ENCODE results near the gene UBE2L3. TPM values are rescaled to one million over a fixed set of nuclear protein-coding genes. Genes with fewer than 3 reads are reported as not detected.

UBE2L3 gene
- total and polyA plus RNA-seq, 2 experiments from 2014 or later, result 86.3 to 136 TPM

DNA sequence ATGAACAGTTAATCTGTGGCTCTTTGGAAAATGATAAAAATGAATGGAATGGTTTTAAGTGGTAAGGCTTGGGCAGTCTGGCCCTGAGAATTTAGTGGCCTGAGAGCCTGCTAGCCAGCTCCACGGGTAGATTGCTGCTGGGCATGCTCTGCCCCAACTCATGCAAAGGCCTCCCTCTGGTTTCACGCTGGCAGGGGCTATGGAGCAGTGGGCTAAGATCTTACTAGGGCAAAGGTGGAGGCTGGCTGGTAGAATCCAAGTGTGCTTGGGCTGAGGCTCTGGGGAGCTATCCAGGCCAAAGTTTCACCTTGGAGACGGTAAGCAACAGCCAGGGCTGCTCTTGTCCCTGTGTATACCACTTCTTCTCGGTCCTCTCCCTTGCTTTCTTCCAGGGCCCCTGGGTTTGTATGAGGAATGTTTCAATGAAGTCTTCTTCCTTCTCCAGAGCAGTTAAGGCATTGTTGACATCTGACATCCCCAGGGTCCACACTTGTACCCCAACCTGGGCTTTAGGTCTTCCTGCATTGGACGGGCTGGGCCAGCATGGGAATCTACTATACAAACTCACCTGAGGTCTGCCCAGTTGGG lies 27.4 kb downstream of the UBE2L3 start:
- Histone ChIP-seq H3K4me1 (ENCODE audit: insufficient read depth) (no peaks in the 10 kb centered on the region; the same call in 1 of the 2 replicates), H3K4me3 (no peak overlapping the region), H2AFZ (no peak overlapping the region), H3K27ac (ENCODE audit: low read depth) (no peak overlapping the region), H4K20me1 (replicated peaks; ENCODE audit: insufficient read depth) (peaks cover 95% of the 10 kb centered on the region), H3K36me3 (ENCODE audit: insufficient read depth) (peaks cover 16% of the 10 kb centered on the region), H3F3A (replicated peaks; ENCODE audit: low read depth) (peaks cover 4% of the 10 kb centered on the region; the same call in 1 of the 2 replicates), H3K27me3 (ENCODE audit: insufficient read depth) (no peaks in the 10 kb centered on the region), H3K4me2 (no peak overlapping the region), H3K79me2 (replicated peaks; ENCODE audit: insufficient read depth) (peaks cover 100% of the 10 kb centered on the region), H3K9me2 (ENCODE audit: insufficient read depth) (no peaks in the 10 kb centered on the region)
- peaks cover 11% of the 10 kb centered on the region for H3K27me3 Mint-ChIP-seq (ENCODE audit: insufficient read depth, low read depth, poor library complexity)
- H3K36me3 Mint-ChIP-seq (ENCODE audit: low read depth), result peaks cover 55% of the 10 kb centered on the region
- ATAC-seq (no peak), DNase-seq (ENCODE audit: low spot score) (no peak)
- peaks cover 16% of the 10 kb centered on the region for H3K4me1 Mint-ChIP-seq
- TF ChIP-seq ZNF114 (CRISPR knock-in tag; IDR thresholded peaks at IDR 0.05), result no peak
- TF ChIP-seq POLR2AphosphoS5 (IDR thresholded peaks at IDR 0.05; ENCODE audit: low read depth), result no peak
- no peak for TF ChIP-seq STAT1 (IDR thresholded peaks at IDR 0.05; ENCODE audit: unreplicated experiment)
- TF ChIP-seq, protein P1, sequence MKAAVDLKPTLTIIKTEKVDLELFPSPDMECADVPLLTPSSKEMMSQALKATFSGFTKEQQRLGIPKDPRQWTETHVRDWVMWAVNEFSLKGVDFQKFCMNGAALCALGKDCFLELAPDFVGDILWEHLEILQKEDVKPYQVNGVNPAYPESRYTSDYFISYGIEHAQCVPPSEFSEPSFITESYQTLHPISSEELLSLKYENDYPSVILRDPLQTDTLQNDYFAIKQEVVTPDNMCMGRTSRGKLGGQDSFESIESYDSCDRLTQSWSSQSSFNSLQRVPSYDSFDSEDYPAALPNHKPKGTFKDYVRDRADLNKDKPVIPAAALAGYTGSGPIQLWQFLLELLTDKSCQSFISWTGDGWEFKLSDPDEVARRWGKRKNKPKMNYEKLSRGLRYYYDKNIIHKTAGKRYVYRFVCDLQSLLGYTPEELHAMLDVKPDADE (IDR thresholded peaks at IDR 0.05), result no peak
- TF ChIP-seq, protein P2, sequence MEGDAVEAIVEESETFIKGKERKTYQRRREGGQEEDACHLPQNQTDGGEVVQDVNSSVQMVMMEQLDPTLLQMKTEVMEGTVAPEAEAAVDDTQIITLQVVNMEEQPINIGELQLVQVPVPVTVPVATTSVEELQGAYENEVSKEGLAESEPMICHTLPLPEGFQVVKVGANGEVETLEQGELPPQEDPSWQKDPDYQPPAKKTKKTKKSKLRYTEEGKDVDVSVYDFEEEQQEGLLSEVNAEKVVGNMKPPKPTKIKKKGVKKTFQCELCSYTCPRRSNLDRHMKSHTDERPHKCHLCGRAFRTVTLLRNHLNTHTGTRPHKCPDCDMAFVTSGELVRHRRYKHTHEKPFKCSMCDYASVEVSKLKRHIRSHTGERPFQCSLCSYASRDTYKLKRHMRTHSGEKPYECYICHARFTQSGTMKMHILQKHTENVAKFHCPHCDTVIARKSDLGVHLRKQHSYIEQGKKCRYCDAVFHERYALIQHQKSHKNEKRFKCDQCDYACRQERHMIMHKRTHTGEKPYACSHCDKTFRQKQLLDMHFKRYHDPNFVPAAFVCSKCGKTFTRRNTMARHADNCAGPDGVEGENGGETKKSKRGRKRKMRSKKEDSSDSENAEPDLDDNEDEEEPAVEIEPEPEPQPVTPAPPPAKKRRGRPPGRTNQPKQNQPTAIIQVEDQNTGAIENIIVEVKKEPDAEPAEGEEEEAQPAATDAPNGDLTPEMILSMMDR (conservative IDR thresholded peaks at IDR 0.05; ENCODE audit: low read depth in 2 of 2), result no peak
- no peak for TF ChIP-seq NANOG (IDR thresholded peaks at IDR 0.05; ENCODE audit: borderline replicate concordance)
- TF ChIP-seq, protein P3, sequence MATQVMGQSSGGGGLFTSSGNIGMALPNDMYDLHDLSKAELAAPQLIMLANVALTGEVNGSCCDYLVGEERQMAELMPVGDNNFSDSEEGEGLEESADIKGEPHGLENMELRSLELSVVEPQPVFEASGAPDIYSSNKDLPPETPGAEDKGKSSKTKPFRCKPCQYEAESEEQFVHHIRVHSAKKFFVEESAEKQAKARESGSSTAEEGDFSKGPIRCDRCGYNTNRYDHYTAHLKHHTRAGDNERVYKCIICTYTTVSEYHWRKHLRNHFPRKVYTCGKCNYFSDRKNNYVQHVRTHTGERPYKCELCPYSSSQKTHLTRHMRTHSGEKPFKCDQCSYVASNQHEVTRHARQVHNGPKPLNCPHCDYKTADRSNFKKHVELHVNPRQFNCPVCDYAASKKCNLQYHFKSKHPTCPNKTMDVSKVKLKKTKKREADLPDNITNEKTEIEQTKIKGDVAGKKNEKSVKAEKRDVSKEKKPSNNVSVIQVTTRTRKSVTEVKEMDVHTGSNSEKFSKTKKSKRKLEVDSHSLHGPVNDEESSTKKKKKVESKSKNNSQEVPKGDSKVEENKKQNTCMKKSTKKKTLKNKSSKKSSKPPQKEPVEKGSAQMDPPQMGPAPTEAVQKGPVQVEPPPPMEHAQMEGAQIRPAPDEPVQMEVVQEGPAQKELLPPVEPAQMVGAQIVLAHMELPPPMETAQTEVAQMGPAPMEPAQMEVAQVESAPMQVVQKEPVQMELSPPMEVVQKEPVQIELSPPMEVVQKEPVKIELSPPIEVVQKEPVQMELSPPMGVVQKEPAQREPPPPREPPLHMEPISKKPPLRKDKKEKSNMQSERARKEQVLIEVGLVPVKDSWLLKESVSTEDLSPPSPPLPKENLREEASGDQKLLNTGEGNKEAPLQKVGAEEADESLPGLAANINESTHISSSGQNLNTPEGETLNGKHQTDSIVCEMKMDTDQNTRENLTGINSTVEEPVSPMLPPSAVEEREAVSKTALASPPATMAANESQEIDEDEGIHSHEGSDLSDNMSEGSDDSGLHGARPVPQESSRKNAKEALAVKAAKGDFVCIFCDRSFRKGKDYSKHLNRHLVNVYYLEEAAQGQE (IDR thresholded peaks at IDR 0.05; ENCODE audit: unreplicated experiment), result no peak
- no peak for TF ChIP-seq JUNB (IDR thresholded peaks at IDR 0.05; ENCODE audit: unreplicated experiment)
- no peak for TF ChIP-seq ZNF331 (CRISPR knock-in tag; IDR thresholded peaks at IDR 0.05; ENCODE audit: low read depth)
- TF ChIP-seq CREB1 (CRISPR knock-in tag; IDR thresholded peaks at IDR 0.05; ENCODE audit: low read depth), result no peak
- TF ChIP-seq EZH2phosphoT487 (IDR thresholded peaks at IDR 0.05; ENCODE audit: unreplicated experiment), result no peak
- no peak for TF ChIP-seq EZH2 (IDR thresholded peaks at IDR 0.05; ENCODE audit: low read depth, unreplicated experiment)
- TF ChIP-seq, protein P4, sequence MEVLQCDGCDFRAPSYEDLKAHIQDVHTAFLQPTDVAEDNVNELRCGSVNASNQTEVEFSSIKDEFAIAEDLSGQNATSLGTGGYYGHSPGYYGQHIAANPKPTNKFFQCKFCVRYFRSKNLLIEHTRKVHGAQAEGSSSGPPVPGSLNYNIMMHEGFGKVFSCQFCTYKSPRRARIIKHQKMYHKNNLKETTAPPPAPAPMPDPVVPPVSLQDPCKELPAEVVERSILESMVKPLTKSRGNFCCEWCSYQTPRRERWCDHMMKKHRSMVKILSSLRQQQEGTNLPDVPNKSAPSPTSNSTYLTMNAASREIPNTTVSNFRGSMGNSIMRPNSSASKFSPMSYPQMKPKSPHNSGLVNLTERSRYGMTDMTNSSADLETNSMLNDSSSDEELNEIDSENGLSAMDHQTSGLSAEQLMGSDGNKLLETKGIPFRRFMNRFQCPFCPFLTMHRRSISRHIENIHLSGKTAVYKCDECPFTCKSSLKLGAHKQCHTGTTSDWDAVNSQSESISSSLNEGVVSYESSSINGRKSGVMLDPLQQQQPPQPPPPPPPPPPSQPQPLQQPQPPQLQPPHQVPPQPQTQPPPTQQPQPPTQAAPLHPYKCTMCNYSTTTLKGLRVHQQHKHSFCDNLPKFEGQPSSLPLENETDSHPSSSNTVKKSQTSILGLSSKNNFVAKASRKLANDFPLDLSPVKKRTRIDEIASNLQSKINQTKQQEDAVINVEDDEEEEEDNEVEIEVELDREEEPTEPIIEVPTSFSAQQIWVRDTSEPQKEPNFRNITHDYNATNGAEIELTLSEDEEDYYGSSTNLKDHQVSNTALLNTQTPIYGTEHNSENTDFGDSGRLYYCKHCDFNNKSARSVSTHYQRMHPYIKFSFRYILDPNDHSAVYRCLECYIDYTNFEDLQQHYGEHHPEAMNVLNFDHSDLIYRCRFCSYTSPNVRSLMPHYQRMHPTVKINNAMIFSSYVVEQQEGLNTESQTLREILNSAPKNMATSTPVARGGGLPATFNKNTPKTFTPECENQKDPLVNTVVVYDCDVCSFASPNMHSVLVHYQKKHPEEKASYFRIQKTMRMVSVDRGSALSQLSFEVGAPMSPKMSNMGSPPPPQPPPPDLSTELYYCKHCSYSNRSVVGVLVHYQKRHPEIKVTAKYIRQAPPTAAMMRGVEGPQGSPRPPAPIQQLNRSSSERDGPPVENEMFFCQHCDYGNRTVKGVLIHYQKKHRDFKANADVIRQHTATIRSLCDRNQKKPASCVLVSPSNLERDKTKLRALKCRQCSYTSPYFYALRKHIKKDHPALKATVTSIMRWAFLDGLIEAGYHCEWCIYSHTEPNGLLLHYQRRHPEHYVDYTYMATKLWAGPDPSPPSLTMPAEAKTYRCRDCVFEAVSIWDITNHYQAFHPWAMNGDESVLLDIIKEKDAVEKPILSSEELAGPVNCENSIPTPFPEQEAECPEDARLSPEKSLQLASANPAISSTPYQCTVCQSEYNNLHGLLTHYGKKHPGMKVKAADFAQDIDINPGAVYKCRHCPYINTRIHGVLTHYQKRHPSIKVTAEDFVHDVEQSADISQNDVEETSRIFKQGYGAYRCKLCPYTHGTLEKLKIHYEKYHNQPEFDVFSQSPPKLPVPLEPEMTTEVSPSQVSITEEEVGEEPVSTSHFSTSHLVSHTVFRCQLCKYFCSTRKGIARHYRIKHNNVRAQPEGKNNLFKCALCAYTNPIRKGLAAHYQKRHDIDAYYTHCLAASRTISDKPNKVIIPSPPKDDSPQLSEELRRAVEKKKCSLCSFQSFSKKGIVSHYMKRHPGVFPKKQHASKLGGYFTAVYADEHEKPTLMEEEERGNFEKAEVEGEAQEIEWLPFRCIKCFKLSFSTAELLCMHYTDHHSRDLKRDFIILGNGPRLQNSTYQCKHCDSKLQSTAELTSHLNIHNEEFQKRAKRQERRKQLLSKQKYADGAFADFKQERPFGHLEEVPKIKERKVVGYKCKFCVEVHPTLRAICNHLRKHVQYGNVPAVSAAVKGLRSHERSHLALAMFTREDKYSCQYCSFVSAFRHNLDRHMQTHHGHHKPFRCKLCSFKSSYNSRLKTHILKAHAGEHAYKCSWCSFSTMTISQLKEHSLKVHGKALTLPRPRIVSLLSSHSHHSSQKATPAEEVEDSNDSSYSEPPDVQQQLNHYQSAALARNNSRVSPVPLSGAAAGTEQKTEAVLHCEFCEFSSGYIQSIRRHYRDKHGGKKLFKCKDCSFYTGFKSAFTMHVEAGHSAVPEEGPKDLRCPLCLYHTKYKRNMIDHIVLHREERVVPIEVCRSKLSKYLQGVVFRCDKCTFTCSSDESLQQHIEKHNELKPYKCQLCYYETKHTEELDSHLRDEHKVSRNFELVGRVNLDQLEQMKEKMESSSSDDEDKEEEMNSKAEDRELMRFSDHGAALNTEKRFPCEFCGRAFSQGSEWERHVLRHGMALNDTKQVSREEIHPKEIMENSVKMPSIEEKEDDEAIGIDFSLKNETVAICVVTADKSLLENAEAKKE (CRISPR knock-in tag; IDR thresholded peaks at IDR 0.05), result no peak
- no peaks in the 10 kb centered on the region; the same call in 2 of the 3 replicates for H3K9me3 Mint-ChIP-seq
- peak overlapping the region; percentile 27; the same call in 1 of the 2 replicates for H3K27ac Mint-ChIP-seq
- H3K4me3 Mint-ChIP-seq, result no peak overlapping the region
